Peyer's patch (tissue), 4 donors: Measurements from ENCODE around the gene HP1BP3. TPM values are rescaled to one million over a fixed set of nuclear protein-coding genes. Genes with fewer than 3 reads are reported as not detected.

Experiments
- DNase-seq, 3 donors: peaks; one replicate each; pipeline ENCODE4 v3.0.0-alpha.2; 2017 to 2019
- H3K27ac ChIP-seq, 4 donors: fragments of 200-600 bp; sonication (generic); one replicate each; pipeline ENCODE4 v1.5.1; 2016 to 2019
- H3K27me3 ChIP-seq, 2 donors: fragments of 200-600 bp; sonication (generic); one replicate each; pipeline ENCODE4 v1.5.1; 2019
- H3K36me3 ChIP-seq, 3 donors: fragments of 200-600 bp; sonication (generic); one replicate each; pipeline ENCODE4 v1.5.1; 2016 to 2019
- H3K4me1 ChIP-seq, 4 donors: fragments of 200-600 bp; sonication (generic); one replicate each; pipeline ENCODE4 v1.5.1; 2016 to 2019
- H3K4me3 ChIP-seq, 4 donors: fragments of 200-600 bp; sonication (generic); 1 replicate in 3 of 4; 2 replicates in 1 of 4; pipeline ENCODE4 v1.5.1; 2016 to 2019; ENCODE audit warnings: mild to moderate bottlenecking in 1 of 4
- H3K9me3 ChIP-seq, 4 donors: fragments of 200-600 bp; sonication (generic); one replicate each; pipeline ENCODE4 v1.5.1; 2016 to 2019; ENCODE audit warnings: mild to moderate bottlenecking in 1 of 4
- POLR2A ChIP-seq, 2 donors: fragments of 450-650 bp; IDR thresholded peaks; one replicate each; pipeline ENCODE4 v1.5.1; 2017; ENCODE audit warnings: antibody characterized with exemption in 2 of 2, mild to moderate bottlenecking in 2 of 2, moderate library complexity in 2 of 2
- total RNA-seq, 4 donors: library from RNA; depleted of rRNA; stranded (reverse); fragments of >200 nt; gene quantifications; one replicate each; pipeline ENCODE4 v1.1.0, GENCODE V29; 2016
- TF ChIP-seq, protein P1 (sequence below), 6 experiments: fragments of 450-650 bp in 4 of 6; fragments of 200-600 bp in 2 of 6; sonication (generic) in 1 of 6; IDR thresholded peaks; one replicate each; pipeline ENCODE4 v1.5.1; 2017 to 2019; ENCODE audit warnings: antibody characterized with exemption in 6 of 6, mild to moderate bottlenecking in 3 of 6, moderate library complexity in 1 of 6

Gene HP1BP3
- total RNA-seq, 4 donors from 2014 or later: 259 to 1,144 (median 287) TPM

GRCh38 chr1:20740781-20741180 lies 46.3 kb downstream of the HP1BP3 start:
- H3K36me3 ChIP-seq: peaks cover 0 to 74% (median 0%) of the 10 kb centered on the region in 3 donors

DNA sequence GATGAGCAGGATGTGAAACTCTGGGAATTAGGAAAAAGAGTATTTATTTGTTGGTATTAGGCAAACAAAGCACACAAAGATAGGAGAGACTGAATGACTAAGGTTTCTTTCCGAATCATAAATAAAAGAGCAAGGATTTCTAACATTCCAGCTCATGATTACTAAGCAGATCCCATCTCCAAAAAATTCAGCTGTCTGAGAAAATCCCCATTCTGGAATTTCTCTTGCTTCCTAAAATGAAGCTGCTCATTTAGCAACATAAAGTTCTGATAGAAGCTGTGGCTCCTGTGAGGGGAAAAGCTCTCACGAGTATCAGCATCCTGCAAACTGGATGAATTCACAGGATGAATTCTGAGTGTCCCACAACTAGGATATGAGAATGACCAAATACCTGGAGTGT lies 47.9 kb downstream of the HP1BP3 start:
- DNase-seq: no peak
- Histone ChIP-seq H3K4me1 (no peaks in the 10 kb centered on the region), H3K4me3 (no peak overlapping the region), H3K9me3 (no peaks in the 10 kb centered on the region), H3K27me3 (no peaks in the 10 kb centered on the region), H3K36me3 (peaks cover 0 to 59% (median 0%) of the 10 kb centered on the region in 3 donors), H3K27ac (no peak overlapping the region)
- TF ChIP-seq POLR2A (IDR thresholded peaks at IDR 0.05): no peak
- TF ChIP-seq, protein P1, sequence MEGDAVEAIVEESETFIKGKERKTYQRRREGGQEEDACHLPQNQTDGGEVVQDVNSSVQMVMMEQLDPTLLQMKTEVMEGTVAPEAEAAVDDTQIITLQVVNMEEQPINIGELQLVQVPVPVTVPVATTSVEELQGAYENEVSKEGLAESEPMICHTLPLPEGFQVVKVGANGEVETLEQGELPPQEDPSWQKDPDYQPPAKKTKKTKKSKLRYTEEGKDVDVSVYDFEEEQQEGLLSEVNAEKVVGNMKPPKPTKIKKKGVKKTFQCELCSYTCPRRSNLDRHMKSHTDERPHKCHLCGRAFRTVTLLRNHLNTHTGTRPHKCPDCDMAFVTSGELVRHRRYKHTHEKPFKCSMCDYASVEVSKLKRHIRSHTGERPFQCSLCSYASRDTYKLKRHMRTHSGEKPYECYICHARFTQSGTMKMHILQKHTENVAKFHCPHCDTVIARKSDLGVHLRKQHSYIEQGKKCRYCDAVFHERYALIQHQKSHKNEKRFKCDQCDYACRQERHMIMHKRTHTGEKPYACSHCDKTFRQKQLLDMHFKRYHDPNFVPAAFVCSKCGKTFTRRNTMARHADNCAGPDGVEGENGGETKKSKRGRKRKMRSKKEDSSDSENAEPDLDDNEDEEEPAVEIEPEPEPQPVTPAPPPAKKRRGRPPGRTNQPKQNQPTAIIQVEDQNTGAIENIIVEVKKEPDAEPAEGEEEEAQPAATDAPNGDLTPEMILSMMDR (IDR thresholded peaks at IDR 0.05): no peak

More at GRCh38 chr1:20740781-20741180, 46.3 kb downstream of the HP1BP3 start:
- Histone ChIP-seq H3K4me1 (no peaks in the 10 kb centered on the region), H3K9me3 (no peaks in the 10 kb centered on the region), H3K4me3 (no peak overlapping the region), H3K27me3 (no peaks in the 10 kb centered on the region), H3K27ac (no peak overlapping the region)
- TF ChIP-seq, protein P1 (IDR thresholded peaks at IDR 0.05): no peak
- TF ChIP-seq POLR2A (IDR thresholded peaks at IDR 0.05): no peak
- no peak for DNase-seq

- no peak overlapping the region for H3K4me3 ChIP-seq
- H3K36me3 ChIP-seq: peaks cover 0 to 26% (median 0%) of the 10 kb centered on the region in 3 donors
- peaks cover 4 to 26% (median 19%) of the 10 kb centered on the region in 4 donors for H3K4me1 ChIP-seq
- H3K27ac ChIP-seq: no peak overlapping the region
- H3K27me3 ChIP-seq: peaks cover 0 to 12% of the 10 kb centered on the region in 2 donors
- TF ChIP-seq POLR2A (IDR thresholded peaks at IDR 0.05): no peak
- TF ChIP-seq, protein P1 (IDR thresholded peaks at IDR 0.05): no peak
- DNase-seq: peak in 1 of 3 donors; percentile 33
- no peaks in the 10 kb centered on the region for H3K9me3 ChIP-seq
Measured at GRCh38 chr1:20735581-20736111, 51.5 kb downstream of the HP1BP3 start.

DNA sequence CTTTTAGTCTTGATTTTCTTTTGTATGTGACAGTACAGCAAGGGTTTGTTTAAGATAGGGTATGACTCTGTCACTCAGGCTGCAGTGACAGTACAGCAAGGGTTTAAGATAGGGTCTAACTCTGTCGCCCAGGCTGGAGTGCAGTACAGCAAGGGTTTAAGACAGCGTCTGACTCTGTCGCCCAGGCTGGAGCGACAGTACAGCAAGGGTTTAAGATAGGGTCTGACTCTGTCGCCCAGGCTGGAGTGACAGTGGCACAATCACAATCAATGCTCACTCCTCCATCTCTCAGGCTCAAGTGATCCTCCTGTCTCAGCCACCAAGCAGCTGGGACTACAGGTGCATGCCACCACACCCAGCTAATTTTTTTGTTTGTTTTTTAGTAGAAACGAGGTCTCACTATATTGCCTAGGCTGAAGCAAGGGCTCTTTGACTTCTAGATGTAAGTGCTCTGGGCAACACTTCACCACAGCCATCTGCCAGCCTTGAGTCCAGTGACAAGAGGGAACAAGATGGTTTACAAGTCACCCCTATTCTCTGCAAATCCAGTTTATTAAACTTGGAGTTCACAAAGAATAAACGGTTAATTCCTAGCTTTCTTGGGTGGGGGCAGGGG lies 53.6 kb downstream of the HP1BP3 start:
- Histone ChIP-seq H3K27ac (peak overlapping the region; percentile 17 to 70 (median 47)), H3K27me3 (peaks cover 0 to 26% of the 10 kb centered on the region in 2 donors), H3K4me3 (peak overlapping the region in 3 of 4 donors; percentile 59 to 78 (median 61)), H3K9me3 (no peaks in the 10 kb centered on the region), H3K36me3 (peaks cover 0 to 11% (median 0%) of the 10 kb centered on the region in 3 donors), H3K4me1 (peaks cover 4 to 26% (median 19%) of the 10 kb centered on the region in 4 donors)
- peak in 2 of 3 donors; percentile 45 to 57 for DNase-seq
- TF ChIP-seq POLR2A (IDR thresholded peaks at IDR 0.05): peak in 1 of 2 donors; percentile 4
- TF ChIP-seq, protein P1 (IDR thresholded peaks at IDR 0.05): no peak

GRCh38 chr1:20732588-20733359 lies 54.3 kb downstream of the HP1BP3 start, which contains the start of gene SH2D5:
SH2D5 (minus strand) TSS chr1:20732703; CDS start chr1:20728044, 4,659 bp downstream.
- TF ChIP-seq POLR2A (IDR thresholded peaks at IDR 0.05): peak in 1 of 2 donors; percentile 33
- TF ChIP-seq, protein P1 (IDR thresholded peaks at IDR 0.05): peak in 5 of 6 experiments; percentile 16 to 63 (median 44)
- Histone ChIP-seq H3K36me3 (peaks cover 0 to 5% (median 0%) of the 10 kb centered on the region in 3 donors), H3K4me1 (peaks cover 4 to 26% (median 19%) of the 10 kb centered on the region in 4 donors), H3K4me3 (peak within 1 kb of the TSS; percentile 48 to 78 (median 60)), H3K27ac (peak within 1 kb of the TSS; percentile 17 to 70 (median 47)), H3K27me3 (peaks cover 0 to 26% of the 10 kb centered on the region in 2 donors), H3K9me3 (no peaks in the 10 kb centered on the region)
- peak; percentile 69 to 93 (median 73) for DNase-seq
